Kidney (tissue), 14 donors: Measurements from ENCODE around the gene ZNF385C. TPM values are rescaled to one million over a fixed set of nuclear protein-coding genes. Genes with fewer than 3 reads are reported as not detected.

ENCODE experiments used
- DNase-seq, 5 donors: peaks; one replicate each; pipeline ENCODE4 v3.0.0-alpha.2; 2013 to 2020
- FAIRE-seq: peaks from 2 replicates; lab custom pipeline; 2012; peaks lifted over from hg19 to GRCh38; lab: Jason Lieb, UNC
- H3K27ac ChIP-seq, 2 donors: one replicate each; pipeline ENCODE4 v1.7.0; 2013; ENCODE audit warnings: low read depth in 2 of 2, low read length in 2 of 2, inconsistent platforms in 1 of 2
- H3K27me3 ChIP-seq: one replicate; pipeline ENCODE4 v1.7.1; 2013; ENCODE audit warnings: low read length, inconsistent platforms; ENCODE audit not compliant: control insufficient read depth, insufficient read depth
- H3K36me3 ChIP-seq, 3 donors: one replicate each; pipeline versions ENCODE4 v1.7.0 to v1.7.1; 2013; ENCODE audit warnings: low read length in 3 of 3, control low read depth in 1 of 3, inconsistent platforms in 1 of 3; ENCODE audit not compliant: insufficient read depth in 3 of 3, control insufficient read depth in 2 of 3
- H3K4me1 ChIP-seq, 3 donors: one replicate each; pipeline versions ENCODE4 v1.7.0 to v1.7.1; 2013; ENCODE audit warnings: low read length in 3 of 3, inconsistent platforms in 1 of 3, low read depth in 1 of 3; ENCODE audit not compliant: control insufficient read depth in 2 of 3, insufficient read depth in 2 of 3
- H3K4me3 ChIP-seq, 3 donors: one replicate each; pipeline versions ENCODE4 v1.7.0 to v1.8.1; 2013; ENCODE audit warnings: low read length in 3 of 3, control low read depth in 1 of 3, inconsistent platforms in 1 of 3
- H3K9ac ChIP-seq, 3 donors: one replicate each; pipeline versions ENCODE4 v1.7.0 to v1.7.1; 2013; ENCODE audit warnings: low read length in 3 of 3, control low read depth in 1 of 3, inconsistent platforms in 1 of 3
- H3K9me3 ChIP-seq, 3 donors: one replicate each; pipeline versions ENCODE4 v1.7.0 to v1.7.1; 2013; ENCODE audit warnings: low read length in 3 of 3, control low read depth in 1 of 3, inconsistent platforms in 1 of 3; ENCODE audit not compliant: control insufficient read depth in 2 of 3, insufficient read depth in 1 of 3
- intact Hi-C: fragments of 100-400 bp; cut with DNase I; formaldehyde crosslinking; loops from one replicate; pipeline ENCODE4 v1.11.1; 2022
- polyA plus RNA-seq: library from polyadenylated mRNA; stranded (reverse); fragments of 350-450 nt; fragmentation: Illumina TruSeq; extraction: RNeasy Lipid Tissue Mini Kit (QIAGEN cat#74804); gene quantifications from one replicate; pipeline ENCODE4 v1.2.3, GENCODE V29; 2014; ENCODE audit warnings: low read depth, low replicate concordance; ENCODE audit not compliant: insufficient read depth
- total RNA-seq: library from RNA; stranded (reverse); fragmentation: NEBNext Ultra II Directional; extraction: Animal tissue kit (Norgen Biotek cat#: 25700); gene quantifications from one replicate; pipeline ENCODE4 v1.2.1, GENCODE V29; 2021
- TF ChIP-seq, protein P1 (sequence below): IDR thresholded peaks from 3 replicates; pipeline ENCODE4 v1.5.1; 2012; ENCODE audit warnings: mild to moderate bottlenecking, moderate library complexity, borderline replicate concordance; ENCODE audit not compliant: insufficient read depth; ENCODE audit errors: extremely low read depth
- donor health status: control.
- donor health status: control.
- donor health status: control.
- donor health status: control.
- donor health status: control.
- donor health status: DM: yes; HTN: yes; CAD: no.
- donor health status: Normal renal cell carcinoma (clear cell type).

ZNF385C gene
- total and polyA plus RNA-seq, 2 donors from 2014 or later: 1.1 to 1.2 TPM

- Histone ChIP-seq H3K36me3 (peaks cover 1 to 18% (median 14%) of the 10 kb centered on the region in 3 donors), H3K4me3 (no peak overlapping the region), H3K4me1 (peaks cover 11 to 82% (median 79%) of the 10 kb centered on the region in 3 donors), H3K27ac (peak overlapping the region; percentile 76 to 91), H3K27me3 (no peaks in the 10 kb centered on the region), H3K9me3 (no peaks in the 10 kb centered on the region), H3K9ac (peak overlapping the region in 2 of 3 donors; percentile 20 to 24)
- intact Hi-C loops: no loop called here
- FAIRE-seq (no peak), DNase-seq (peak in 1 of 5 donors; percentile 60)
- TF ChIP-seq, protein P1, sequence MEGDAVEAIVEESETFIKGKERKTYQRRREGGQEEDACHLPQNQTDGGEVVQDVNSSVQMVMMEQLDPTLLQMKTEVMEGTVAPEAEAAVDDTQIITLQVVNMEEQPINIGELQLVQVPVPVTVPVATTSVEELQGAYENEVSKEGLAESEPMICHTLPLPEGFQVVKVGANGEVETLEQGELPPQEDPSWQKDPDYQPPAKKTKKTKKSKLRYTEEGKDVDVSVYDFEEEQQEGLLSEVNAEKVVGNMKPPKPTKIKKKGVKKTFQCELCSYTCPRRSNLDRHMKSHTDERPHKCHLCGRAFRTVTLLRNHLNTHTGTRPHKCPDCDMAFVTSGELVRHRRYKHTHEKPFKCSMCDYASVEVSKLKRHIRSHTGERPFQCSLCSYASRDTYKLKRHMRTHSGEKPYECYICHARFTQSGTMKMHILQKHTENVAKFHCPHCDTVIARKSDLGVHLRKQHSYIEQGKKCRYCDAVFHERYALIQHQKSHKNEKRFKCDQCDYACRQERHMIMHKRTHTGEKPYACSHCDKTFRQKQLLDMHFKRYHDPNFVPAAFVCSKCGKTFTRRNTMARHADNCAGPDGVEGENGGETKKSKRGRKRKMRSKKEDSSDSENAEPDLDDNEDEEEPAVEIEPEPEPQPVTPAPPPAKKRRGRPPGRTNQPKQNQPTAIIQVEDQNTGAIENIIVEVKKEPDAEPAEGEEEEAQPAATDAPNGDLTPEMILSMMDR: no peak
These were observed 35.3 kb upstream of the ZNF385C start for GRCh38 chr17:42133461-42134041.

DNA sequence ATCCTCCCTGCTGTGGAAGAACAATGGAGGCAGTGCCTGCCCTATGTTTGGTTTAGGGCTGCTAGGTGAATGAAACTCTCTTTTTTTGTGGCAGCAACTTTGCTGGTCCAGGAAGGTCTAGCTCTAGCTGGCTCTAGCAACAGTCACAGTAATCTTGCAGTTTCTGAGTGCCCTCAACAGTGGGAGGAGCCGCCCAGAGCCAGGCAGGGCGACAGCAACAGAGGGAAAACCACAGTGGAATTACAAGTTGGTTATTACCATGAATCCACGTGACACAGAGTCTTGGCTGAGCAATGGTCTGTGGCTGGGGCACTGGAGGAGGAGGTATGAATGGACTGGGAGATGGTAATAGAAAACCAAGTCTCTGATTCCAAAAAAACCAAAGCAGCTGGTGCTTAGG, 34.7 kb upstream of the ZNF385C start:
- FAIRE-seq: no peak
- peak; percentile 65 to 91 (median 85) for DNase-seq
- intact Hi-C loops: no loop called here

GRCh38 chr17:42131981-42132432, 33.7 kb upstream of the ZNF385C start:
- Histone ChIP-seq H3K4me3 (no peak overlapping the region), H3K4me1 (peaks cover 11 to 75% (median 74%) of the 10 kb centered on the region in 3 donors), H3K27me3 (no peaks in the 10 kb centered on the region), H3K9ac (peak overlapping the region in 1 of 3 donors; percentile 43), H3K9me3 (no peaks in the 10 kb centered on the region), H3K27ac (peak overlapping the region; percentile 76 to 91), H3K36me3 (peaks cover 3 to 34% (median 21%) of the 10 kb centered on the region in 3 donors)
- intact Hi-C loops: no loop called here
- DNase-seq (no peak), FAIRE-seq (no peak)
- TF ChIP-seq, protein P1: no peak

More for the DNA sequence above, 34.7 kb upstream of the ZNF385C start:
- Histone ChIP-seq H3K27ac (peak overlapping the region; percentile 76 to 91), H3K9ac (peak overlapping the region in 1 of 3 donors; percentile 43), H3K4me1 (peaks cover 11 to 75% (median 74%) of the 10 kb centered on the region in 3 donors), H3K27me3 (no peaks in the 10 kb centered on the region), H3K4me3 (no peak overlapping the region), H3K36me3 (peaks cover 3 to 24% (median 20%) of the 10 kb centered on the region in 3 donors), H3K9me3 (no peaks in the 10 kb centered on the region)
- TF ChIP-seq, protein P1: no peak
